K562 (cell line): ENCODE measurements around the gene MKNK1. TPM values are rescaled to one million over a fixed set of nuclear protein-coding genes. Genes with fewer than 3 reads are reported as not detected.

Experiments
- ATAC-seq: fragments of 200-7000 bp; cut with Tn5 transposase; 3 replicates; pipeline ENCODE4 v1.9.1; 2020; ENCODE audit warnings: moderate library complexity
- BruUV-seq: library from RNA; stranded (reverse); fragments of 400-500 nt; replicated peaks from 2 replicates; lab custom pipeline; 2021; lab: Mats Ljungman, UMichigan
- CTCF ChIA-PET: fragments of 300-600 bp; formaldehyde crosslinking; extraction: SDS; loops from one replicate; lab custom pipeline; 2021; ENCODE audit warnings: low intra/inter-chr PET ratio; lab: Yijun Ruan, JAX
- POLR2A ChIA-PET: fragments of 300-600, 350-650 bp; sonication (Branson Sonifier 250); formaldehyde crosslinking; extraction: SDS; loops from one replicate; lab custom pipeline; 2021; ENCODE audit warnings: antibody characterized with exemption, inconsistent platforms; lab: Yijun Ruan, JAX
- DNase-seq, 4 experiments: peaks; one replicate each; pipeline versions ENCODE4 v3.0.0 to v3.0.0-alpha.2; 2011 to 2018; ENCODE audit warnings: low spot score in 3 of 4, mixed read lengths in 3 of 4; ENCODE audit errors: extremely low read depth in 1 of 4
- FAIRE-seq: peaks from 2 replicates; lab custom pipeline; 2011; peaks lifted over from hg19 to GRCh38; lab: Jason Lieb, UNC
- H2AFZ ChIP-seq: 2 replicates; pipeline ENCODE4 v1.6.0; 2011; ENCODE audit warnings: low read depth, low read length, control low read depth, inconsistent platforms
- H3K27ac ChIP-seq: fragments of 200-600 bp; 3 replicates; pipeline ENCODE4 v1.8.0; 2011; ENCODE audit warnings: low read depth, mild to moderate bottlenecking, control low read depth, inconsistent platforms, low read length, moderate library complexity, mixed read lengths; ENCODE audit errors: extremely low read depth
- H3K27me3 ChIP-seq, 2 experiments: fragments of 300-600 bp in 1 of 2; 2 replicates in 1 of 2; 3 replicates in 1 of 2; pipeline versions ENCODE4 v1.6.0 to v1.8.0; 2011; ENCODE audit warnings: inconsistent platforms in 2 of 2, low read length in 2 of 2, mild to moderate bottlenecking in 1 of 2, mixed read lengths in 1 of 2, moderate library complexity in 1 of 2; ENCODE audit not compliant: control insufficient read depth in 2 of 2, insufficient read depth in 2 of 2
- H3K36me3 ChIP-seq: fragments of 300-600 bp; 3 replicates; pipeline ENCODE4 v1.8.0; 2011; ENCODE audit warnings: mild to moderate bottlenecking, low read length, inconsistent platforms; ENCODE audit not compliant: control insufficient read depth, insufficient read depth
- H3K4me1 ChIP-seq, 2 experiments: fragments of 200-600 bp in 1 of 2; replicated peaks in 1 of 2; 2 replicates in 1 of 2; 3 replicates in 1 of 2; pipeline versions ENCODE4 v1.5.1 to v1.8.0; 2011; ENCODE audit warnings: inconsistent platforms in 2 of 2, low read length in 2 of 2, mild to moderate bottlenecking in 1 of 2, mixed read lengths in 1 of 2, moderate library complexity in 1 of 2; ENCODE audit not compliant: control insufficient read depth in 2 of 2, insufficient read depth in 2 of 2
- H3K4me2 ChIP-seq: 2 replicates; pipeline ENCODE4 v1.6.1; 2011; ENCODE audit warnings: low read length, control low read depth, inconsistent platforms, mixed read lengths; ENCODE audit not compliant: insufficient read depth
- H3K4me3 ChIP-seq: fragments of 200-600 bp; sonication (generic), shearing (Covaris generic); 2 replicates; pipeline ENCODE4 v1.5.1; 2016; ENCODE audit warnings: control low read depth, inconsistent platforms
- H3K79me2 ChIP-seq: fragments of 200-600 bp; 3 replicates; pipeline ENCODE4 v1.8.0; 2011; ENCODE audit warnings: low read length, inconsistent platforms; ENCODE audit not compliant: control insufficient read depth, insufficient read depth
- H3K9ac ChIP-seq, 2 experiments: 2 replicates each; pipeline versions ENCODE4 v1.6.0 to v1.6.1; 2011; ENCODE audit warnings: low read depth in 2 of 2, low read length in 2 of 2, control low read depth in 1 of 2, inconsistent platforms in 1 of 2, mild to moderate bottlenecking in 1 of 2, mixed read lengths in 1 of 2; ENCODE audit not compliant: insufficient read depth in 1 of 2
- H3K9me1 ChIP-seq: one replicate; pipeline ENCODE4 v1.6.0; 2011; ENCODE audit warnings: inconsistent platforms, mild to moderate bottlenecking, low read length, moderate library complexity; ENCODE audit not compliant: control insufficient read depth, insufficient read depth
- H3K9me3 ChIP-seq: replicated peaks from 2 replicates; pipeline ENCODE4 v1.5.1; 2011; ENCODE audit warnings: low read depth, low read length, inconsistent platforms; ENCODE audit not compliant: control insufficient read depth, insufficient read depth
- H4K20me1 ChIP-seq: replicated peaks from 2 replicates; pipeline ENCODE4 v1.6.1; 2011; ENCODE audit warnings: low read length, inconsistent platforms, mixed read lengths; ENCODE audit not compliant: control insufficient read depth, insufficient read depth
- HOMEZ ChIP-seq: fragments of 250-450 bp; sonication (Bioruptor Pico); IDR thresholded peaks from 2 replicates; pipeline ENCODE4 v1.4.0; 2020; ENCODE audit warnings: mild to moderate bottlenecking, moderate library complexity
- KDM2B ChIP-seq: fragments of 250-450 bp; sonication (Bioruptor Pico); IDR thresholded peaks from 2 replicates; pipeline ENCODE4 v1.8.0; 2021; ENCODE audit warnings: mild to moderate bottlenecking, moderate library complexity
- KDM5B ChIP-seq: fragments of 200-600 bp; sonication (generic); IDR thresholded peaks from 2 replicates; pipeline ENCODE4 v1.6.1; 2012; ENCODE audit warnings: low read depth, mild to moderate bottlenecking, moderate library complexity, low read length, control low read depth, inconsistent platforms; ENCODE audit not compliant: insufficient replicate concordance
- MAZ ChIP-seq, 2 experiments: fragments of 450-650 bp in 1 of 2; sonication (generic) in 1 of 2; formaldehyde crosslinking; IDR thresholded peaks in 1 of 2; conservative IDR thresholded peaks in 1 of 2; 2 replicates each; pipeline versions ENCODE4 v1.4.0 to v1.5.0; 2020; ENCODE audit warnings: mild to moderate bottlenecking in 1 of 2, missing genetic modification reagents in 1 of 2
- NUFIP1 ChIP-seq: fragments of 450-650 bp; IDR thresholded peaks from 2 replicates; pipeline ENCODE4 v1.6.1; 2018; ENCODE audit not compliant: partially characterized antibody
- POLR2B ChIP-seq: fragments of 450-650 bp; IDR thresholded peaks from 2 replicates; pipeline ENCODE4 v1.6.1; 2018; ENCODE audit warnings: low read depth; ENCODE audit not compliant: partially characterized antibody
- SREBF1 ChIP-seq: fragments of 150-350 bp; IDR thresholded peaks from 2 replicates; pipeline ENCODE4 v1.6.1; 2014; ENCODE audit warnings: antibody characterized with exemption, low read depth, low read length, borderline replicate concordance
- TAF1 ChIP-seq: IDR thresholded peaks from 2 replicates; pipeline ENCODE4 v1.6.1; 2011; ENCODE audit warnings: mild to moderate bottlenecking, low read length, moderate library complexity; ENCODE audit not compliant: insufficient read depth, control insufficient read depth, severe bottlenecking; ENCODE audit errors: extremely low read depth
- ZBTB2 ChIP-seq: fragments of 450-650 bp; IDR thresholded peaks from 2 replicates; pipeline ENCODE4 v1.6.1; 2016; ENCODE audit warnings: antibody characterized with exemption
- WGBS: fragments of 100-300 bp; shearing (Covaris generic); methylation state at CpG from one replicate; pipeline ENCODE4 v1.1.6; 2016; ENCODE audit warnings: low coverage, mixed read lengths; ENCODE audit not compliant: insufficient coverage; ENCODE audit errors: missing lambda C conversion rate; 5-methylcytosine and 5-hydroxymethylcytosine counted together
- in situ Hi-C: fragments of 300-500 bp; cut with MboI; formaldehyde crosslinking; loops from 4 replicates; pipeline ENCODE4 v1.15.0; 2018; ENCODE audit warnings: inconsistent platforms, mixed read lengths
- intact Hi-C: fragments of 100-400 bp; cut with micrococcal nuclease; formaldehyde crosslinking; loops from 2 replicates; pipeline ENCODE4 v1.14.2; 2022
- polyA plus RNA-seq, 8 experiments: library from polyadenylated mRNA; depleted of rRNA in 4 of 8; stranded (reverse) in 5 of 8; unstranded in 3 of 8; fragments of >200 nt; fragmentation: Nextera tagmentation in 2 of 8; fragmentation: Illumina TruSeq in 1 of 8; extraction: Ambion mirVana in 2 of 8; extraction: Trizol in 1 of 8; gene quantifications; 2 replicates each; pipeline versions ENCODE4 v1.2.1 to v1.2.3, GENCODE V29; 2011 to 2014; ENCODE audit warnings: inconsistent platforms in 1 of 8, missing spikeins in 1 of 8
- total RNA-seq, 7 experiments: library from RNA; depleted of rRNA in 6 of 7; stranded (reverse); fragments of >200 nt in 6 of 7; fragmentation: Illumina TruSeq in 2 of 7; extraction: Trizol in 2 of 7; gene quantifications; 2 replicates each; pipeline versions ENCODE4 v1.2.1 to v1.2.3, GENCODE V29; 2011 to 2021; ENCODE audit warnings: low replicate concordance in 1 of 7
- TF ChIP-seq, protein P1 (sequence below): sonication (generic); formaldehyde crosslinking; IDR thresholded peaks from 2 replicates; pipeline ENCODE4 v1.8.1; 2022; ENCODE audit warnings: missing genetic modification reagents

The MKNK1 gene
- total and polyA plus RNA-seq, 9 of the 15 experiments (the other 6 are each of a cell fraction or from before 2014, with no cell fraction given), result 27.7 to 51.3 (median 43.7) TPM

GRCh38 chr1:46520063-46520911, 83.8 kb downstream of the MKNK1 start:
- no peaks in the 10 kb centered on the region for H3K9me3 ChIP-seq
- no peaks in the 10 kb centered on the region for H4K20me1 ChIP-seq
- peak overlapping the region; percentile 87 for H2AFZ ChIP-seq
- FAIRE-seq (peak; percentile 75), ATAC-seq (peak; percentile 58), DNase-seq (peak; percentile 65 to 91 (median 72))
- H3K36me3 ChIP-seq, result no peaks in the 10 kb centered on the region
- POLR2A ChIA-PET, result interaction anchor here (1.0 to 5.7 kb wide), 5 partner anchors 12 to 158 kb away, joined by 3 to 36 read pairs (median 4); no protein-coding TSS in a partner anchor
- no peaks in the 10 kb centered on the region for H3K79me2 ChIP-seq
- intact Hi-C loops, result no loop called here
- no peak overlapping the region for H3K4me3 ChIP-seq
- H3K9ac ChIP-seq, result peak overlapping the region; percentile 54 to 75
- CTCF ChIA-PET, result no interaction called here
- H3K4me1 ChIP-seq, result peaks cover 88 to 93% of the 10 kb centered on the region in 2 experiments
- H3K27me3 ChIP-seq, result no peaks in the 10 kb centered on the region
- H3K9me1 ChIP-seq, result peaks cover 4% of the 10 kb centered on the region
- in situ Hi-C loops, result no loop called here
- peak overlapping the region; percentile 42 for H3K4me2 ChIP-seq
- WGBS, result 38% methylated on average over 15 of the region's 15 CpGs
- no TSS peak for BruUV-seq
- H3K27ac ChIP-seq, result peak overlapping the region; percentile 69
- TF ChIP-seq POLR2B (no peak), HOMEZ (no peak), SREBF1 (no peak), KDM5B (peak; percentile 39), KDM2B (CRISPR knock-in tag) (no peak), NUFIP1 (peak; percentile 20), MAZ (CRISPR knock-in tag; conservative IDR thresholded peaks at IDR 0.05 in 1 of 2, IDR thresholded peaks at IDR 0.05 in 1 of 2) (0 out of 4 replicates have a peak, but pooled peaks of 1 of the 2 experiments have one; percentile 9), ZBTB2 (peak; percentile 20; the same call in 1 of the 2 replicates), TAF1 (no peak)
- TF ChIP-seq, protein P1, sequence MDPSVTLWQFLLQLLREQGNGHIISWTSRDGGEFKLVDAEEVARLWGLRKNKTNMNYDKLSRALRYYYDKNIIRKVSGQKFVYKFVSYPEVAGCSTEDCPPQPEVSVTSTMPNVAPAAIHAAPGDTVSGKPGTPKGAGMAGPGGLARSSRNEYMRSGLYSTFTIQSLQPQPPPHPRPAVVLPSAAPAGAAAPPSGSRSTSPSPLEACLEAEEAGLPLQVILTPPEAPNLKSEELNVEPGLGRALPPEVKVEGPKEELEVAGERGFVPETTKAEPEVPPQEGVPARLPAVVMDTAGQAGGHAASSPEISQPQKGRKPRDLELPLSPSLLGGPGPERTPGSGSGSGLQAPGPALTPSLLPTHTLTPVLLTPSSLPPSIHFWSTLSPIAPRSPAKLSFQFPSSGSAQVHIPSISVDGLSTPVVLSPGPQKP (CRISPR knock-in tag), result no peak
